Fibroblast of lung (primary cell): Measurements from ENCODE around the gene SF3A2. TPM values are rescaled to one million over a fixed set of nuclear protein-coding genes. Genes with fewer than 3 reads are reported as not detected.

ENCODE experiments used
- DNase-seq, 2 donors: peaks; one replicate each; pipeline versions ENCODE4 v3.0.0 to v3.0.0-alpha.2; 2010; ENCODE audit warnings: low read depth in 2 of 2
- H2AFZ ChIP-seq: 2 replicates; pipeline ENCODE4 v1.5.1; 2012; ENCODE audit warnings: low read length, control low read depth, inconsistent platforms
- H3K27ac ChIP-seq: 2 replicates; pipeline ENCODE4 v1.5.1; 2011; ENCODE audit warnings: low read length, control low read depth; ENCODE audit not compliant: insufficient read depth
- H3K27me3 ChIP-seq: 2 replicates; pipeline ENCODE4 v1.5.1; 2011; ENCODE audit warnings: mild to moderate bottlenecking, low read length; ENCODE audit not compliant: control insufficient read depth, insufficient read depth
- H3K36me3 ChIP-seq: 2 replicates; pipeline ENCODE4 v1.5.1; 2011; ENCODE audit warnings: low read length; ENCODE audit not compliant: control insufficient read depth, insufficient read depth
- H3K4me1 ChIP-seq: 2 replicates; pipeline ENCODE4 v1.5.1; 2011; ENCODE audit warnings: low read length; ENCODE audit not compliant: control insufficient read depth, insufficient read depth; ENCODE audit errors: extremely low read depth
- H3K4me2 ChIP-seq: 2 replicates; pipeline ENCODE4 v1.5.1; 2011; ENCODE audit warnings: low read length, control low read depth; ENCODE audit not compliant: insufficient read depth; ENCODE audit errors: extremely low read depth
- H3K4me3 ChIP-seq, 4 experiments: fragments of 200-600 bp in 1 of 4; sonication (generic) in 1 of 4; replicated peaks in 1 of 4; 2 replicates each; pipeline ENCODE4 v1.5.1; 2011 to 2016; ENCODE audit warnings: low read length in 4 of 4, low read depth in 3 of 4, mild to moderate bottlenecking in 3 of 4, control low read depth in 2 of 4, inconsistent platforms in 1 of 4, mixed read lengths in 1 of 4; ENCODE audit not compliant: insufficient read depth in 1 of 4; ENCODE audit errors: control extremely low read depth in 1 of 4
- H3K79me2 ChIP-seq: 2 replicates; pipeline ENCODE4 v1.5.1; 2012; ENCODE audit warnings: mild to moderate bottlenecking, low read length, inconsistent platforms; ENCODE audit not compliant: control insufficient read depth, insufficient read depth
- H3K9ac ChIP-seq: 2 replicates; pipeline ENCODE4 v1.5.1; 2011; ENCODE audit warnings: mild to moderate bottlenecking, low read length, control low read depth; ENCODE audit not compliant: insufficient read depth
- H3K9me3 ChIP-seq: 2 replicates; pipeline ENCODE4 v1.5.1; 2012; ENCODE audit warnings: low read depth, low read length; ENCODE audit not compliant: control insufficient read depth, insufficient read depth
- H4K20me1 ChIP-seq: 2 replicates; pipeline ENCODE4 v1.5.1; 2011; ENCODE audit warnings: low read length; ENCODE audit not compliant: control insufficient read depth, insufficient read depth; ENCODE audit errors: extremely low read depth
- CTCF ChIP-seq, 2 donors: IDR thresholded peaks in 1 of 2; conservative IDR thresholded peaks in 1 of 2; 1 replicate in 1 of 2; 2 replicates in 1 of 2; pipeline ENCODE4 v1.5.1; 2011 to 2012; ENCODE audit warnings: low read length in 2 of 2, control low read depth in 1 of 2, inconsistent platforms in 1 of 2, low read depth in 1 of 2, mild to moderate bottlenecking in 1 of 2
- EZH2 ChIP-seq: IDR thresholded peaks from 2 replicates; pipeline ENCODE4 v1.5.1; 2012; ENCODE audit warnings: low read length, control low read depth, mild to moderate bottlenecking; ENCODE audit errors: missing control alignments
- polyA plus RNA-seq, 2 donors: library from polyadenylated mRNA; depleted of rRNA in 1 of 2; stranded (reverse) in 1 of 2; unstranded in 1 of 2; fragments of >200 nt; gene quantifications; 2 replicates each; pipeline ENCODE4 v1.2.1, GENCODE V29; 2011 to 2012; ENCODE audit warnings: missing spikeins in 1 of 2
- total RNA-seq: library from RNA; depleted of rRNA; stranded (reverse); fragments of >200 nt; gene quantifications from 2 replicates; pipeline ENCODE4 v1.2.1, GENCODE V29; 2014

The SF3A2 gene
- total and polyA plus RNA-seq, 2 donors (not counting 1 experiment from before 2014, with no cell fraction given): 11.1 to 31.5 TPM

GRCh38 chr19:2244125-2244411 is 7.4 kb downstream of the SF3A2 start:
- no peak overlapping the region for H2AFZ ChIP-seq
- peaks cover 4% of the 10 kb centered on the region for H4K20me1 ChIP-seq
- H3K9me3 ChIP-seq: no peaks in the 10 kb centered on the region
- no peak overlapping the region for H3K4me2 ChIP-seq
- no peak overlapping the region for H3K4me3 ChIP-seq
- peaks cover 8% of the 10 kb centered on the region for H3K4me1 ChIP-seq
- H3K9ac ChIP-seq: no peak overlapping the region
- TF ChIP-seq EZH2 (no peak), CTCF (conservative IDR thresholded peaks at IDR 0.05 in 1 of 2, IDR thresholded peaks at IDR 0.05 in 1 of 2; ENCODE audit: low read depth in 1 of 2, low read length in 2 of 2) (no peak)
- no peaks in the 10 kb centered on the region for H3K27me3 ChIP-seq
- H3K27ac ChIP-seq: no peak overlapping the region
- H3K36me3 ChIP-seq: peaks cover 35% of the 10 kb centered on the region
- H3K79me2 ChIP-seq: peaks cover 54% of the 10 kb centered on the region
- no peak for DNase-seq

- H3K4me2 ChIP-seq: no peak overlapping the region
- peaks cover 37% of the 10 kb centered on the region for H3K36me3 ChIP-seq
- peaks cover 4% of the 10 kb centered on the region for H4K20me1 ChIP-seq
- peaks cover 50% of the 10 kb centered on the region for H3K79me2 ChIP-seq
- H3K4me1 ChIP-seq: peaks cover 8% of the 10 kb centered on the region
- H3K4me3 ChIP-seq: no peak overlapping the region
- TF ChIP-seq EZH2: no peak
- no peak for TF ChIP-seq CTCF (conservative IDR thresholded peaks at IDR 0.05 in 1 of 2, IDR thresholded peaks at IDR 0.05 in 1 of 2; ENCODE audit: low read depth in 1 of 2, low read length in 2 of 2)
- no peaks in the 10 kb centered on the region for H3K27me3 ChIP-seq
- H2AFZ ChIP-seq: no peak overlapping the region
- no peak overlapping the region for H3K9ac ChIP-seq
- H3K9me3 ChIP-seq: no peaks in the 10 kb centered on the region
- DNase-seq: no peak
- no peak overlapping the region for H3K27ac ChIP-seq
Observed at GRCh38 chr19:2244486-2244885, 7.9 kb downstream of the SF3A2 start.

GRCh38 chr19:2245273-2245672 is 8.6 kb downstream of the SF3A2 start:
- peaks cover 4% of the 10 kb centered on the region for H4K20me1 ChIP-seq
- TF ChIP-seq CTCF (conservative IDR thresholded peaks at IDR 0.05 in 1 of 2, IDR thresholded peaks at IDR 0.05 in 1 of 2; ENCODE audit: low read depth in 1 of 2, low read length in 2 of 2): no peak
- no peak for TF ChIP-seq EZH2

More at GRCh38 chr19:2245273-2245672, 8.6 kb downstream of the SF3A2 start:
- Histone ChIP-seq H3K9ac (no peak overlapping the region), H2AFZ (no peak overlapping the region), H3K79me2 (peaks cover 42% of the 10 kb centered on the region), H3K36me3 (peaks cover 37% of the 10 kb centered on the region), H3K9me3 (no peaks in the 10 kb centered on the region), H3K27ac (no peak overlapping the region), H3K4me1 (peaks cover 8% of the 10 kb centered on the region), H3K4me3 (no peak overlapping the region), H3K27me3 (peaks cover 4% of the 10 kb centered on the region), H3K4me2 (no peak overlapping the region)
- DNase-seq: no peak
